ENCODE data around the gene DNAJB8. TPM values are rescaled to one million over a fixed set of nuclear protein-coding genes. Genes with fewer than 3 reads are reported as not detected.

Gene DNAJB8
- total and polyA plus RNA-seq, 5 donors: not detected

- no peak for DNase-seq
- no peak for ATAC-seq
- Histone ChIP-seq H3K27ac (ENCODE audit: low read length) (no peak overlapping the region), H3K9me3 (ENCODE audit: control insufficient read depth, low read length) (no peaks in the 10 kb centered on the region), H3K4me1 (ENCODE audit: control insufficient read depth, insufficient read depth, low read length) (no peaks in the 10 kb centered on the region), H3K27me3 (ENCODE audit: control insufficient read depth, insufficient read depth) (no peaks in the 10 kb centered on the region), H3K4me3 (ENCODE audit: low read length) (no peak overlapping the region)
- intact Hi-C loops (cut with DNase I): no loop called here
- WGBS: 75% methylated on average over 7 of the region's 7 CpGs
Observed at GRCh38 chr3:128442070-128442469, 24.6 kb downstream of the DNAJB8 start.

DNA sequence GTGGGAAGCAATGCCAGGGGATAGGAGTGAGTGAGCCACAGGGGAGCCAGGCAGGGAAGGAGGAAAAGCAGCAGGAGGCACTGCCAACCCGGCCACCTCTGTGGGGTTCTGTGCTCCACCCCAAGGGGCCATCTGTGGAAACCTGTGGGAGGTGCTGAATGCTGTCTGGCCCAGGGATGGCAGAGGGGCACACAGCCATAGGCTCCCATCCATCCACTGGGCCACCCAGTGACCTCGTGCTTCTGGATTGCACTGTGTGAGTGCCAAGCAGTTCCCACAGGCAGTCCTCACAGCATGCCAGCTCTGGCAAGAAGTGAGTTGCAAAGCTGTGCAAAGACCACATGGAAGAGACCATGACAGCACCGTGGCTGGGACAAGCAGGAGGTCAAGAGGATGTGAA, 27.5 kb downstream of the DNAJB8 start:
- no peaks in the 10 kb centered on the region for H3K4me1 ChIP-seq (ENCODE audit: control insufficient read depth, insufficient read depth, low read length)
- WGBS: 45% methylated on average over 3 of the region's 3 CpGs
- H3K27me3 ChIP-seq (ENCODE audit: control insufficient read depth, insufficient read depth): no peaks in the 10 kb centered on the region
- no peak overlapping the region for H3K27ac ChIP-seq (ENCODE audit: low read length)
- intact Hi-C loops (cut with DNase I): no loop called here
- ATAC-seq: peak; percentile 35 to 46
- no peak for DNase-seq
- H3K9me3 ChIP-seq (ENCODE audit: control insufficient read depth, low read length): no peaks in the 10 kb centered on the region
- H3K4me3 ChIP-seq (ENCODE audit: low read length): no peak overlapping the region

DNA sequence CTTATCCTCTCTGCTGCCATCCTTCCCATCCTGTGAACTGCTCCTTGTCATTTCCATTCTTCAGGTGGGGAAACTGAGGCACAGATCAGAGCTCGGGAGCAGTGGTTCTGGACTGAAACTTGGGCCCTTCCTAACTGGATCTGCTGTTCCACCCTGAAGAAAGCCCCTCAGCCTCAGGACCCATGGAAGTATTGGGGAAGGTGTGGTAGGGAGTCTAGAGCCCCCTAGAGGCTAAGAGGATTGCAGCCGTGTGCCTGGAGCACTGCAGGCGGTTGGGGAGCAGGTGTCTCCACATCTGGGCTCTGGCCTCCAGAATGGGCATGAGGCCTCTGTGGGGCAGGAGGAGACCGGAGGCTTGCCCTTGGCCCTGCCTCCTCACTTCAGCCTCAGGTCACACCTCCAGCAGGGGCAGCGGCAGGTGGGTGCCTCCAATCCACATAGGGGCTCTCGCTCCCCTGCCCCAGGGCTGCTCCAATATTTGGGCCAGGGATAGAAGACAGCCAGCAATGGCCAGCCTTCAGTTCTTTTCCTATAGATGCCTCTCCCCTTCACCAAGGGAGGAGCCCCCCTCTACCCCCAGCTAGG, 28.1 kb downstream of the DNAJB8 start:
- Histone ChIP-seq H3K27ac (ENCODE audit: low read length) (no peak overlapping the region), H3K4me3 (ENCODE audit: low read length) (no peak overlapping the region), H3K27me3 (ENCODE audit: control insufficient read depth, insufficient read depth) (no peaks in the 10 kb centered on the region), H3K4me1 (ENCODE audit: control insufficient read depth, insufficient read depth, low read length) (no peaks in the 10 kb centered on the region), H3K9me3 (ENCODE audit: control insufficient read depth, low read length) (no peaks in the 10 kb centered on the region)
- no peak for DNase-seq
- ATAC-seq: no peak
- WGBS: 65% methylated on average over 6 of the region's 6 CpGs
- intact Hi-C loops (cut with DNase I): no loop called here

GRCh38 chr3:128436214-128436613, 30.5 kb downstream of the DNAJB8 start:
- DNase-seq (no peak), ATAC-seq (no peak)
- H3K9me3 ChIP-seq (ENCODE audit: control insufficient read depth, low read length): no peaks in the 10 kb centered on the region
- WGBS: 88% methylated on average over 3 of the region's 3 CpGs
- no peak overlapping the region for H3K4me3 ChIP-seq (ENCODE audit: low read length)
- intact Hi-C loops (cut with DNase I): no loop called here
- H3K27ac ChIP-seq (ENCODE audit: low read length): no peak overlapping the region
- H3K27me3 ChIP-seq (ENCODE audit: control insufficient read depth, insufficient read depth): no peaks in the 10 kb centered on the region
- H3K4me1 ChIP-seq (ENCODE audit: control insufficient read depth, insufficient read depth, low read length): no peaks in the 10 kb centered on the region

- Histone ChIP-seq H3K27me3 (ENCODE audit: control insufficient read depth, insufficient read depth) (no peaks in the 10 kb centered on the region), H3K9me3 (ENCODE audit: control insufficient read depth, low read length) (no peaks in the 10 kb centered on the region), H3K4me1 (ENCODE audit: control insufficient read depth, insufficient read depth, low read length) (no peaks in the 10 kb centered on the region), H3K4me3 (ENCODE audit: low read length) (no peak overlapping the region), H3K27ac (ENCODE audit: low read length) (no peak overlapping the region)
- DNase-seq: no peak
- intact Hi-C loops (cut with DNase I): no loop called here
- 93% methylated on average over 5 of the region's 5 CpGs for WGBS
- ATAC-seq: no peak
Observed at GRCh38 chr3:128435561-128435960, 31.1 kb downstream of the DNAJB8 start.

GRCh38 chr3:128435058-128435457, 31.6 kb downstream of the DNAJB8 start:
- Histone ChIP-seq H3K27ac (ENCODE audit: low read length) (no peak overlapping the region), H3K4me3 (ENCODE audit: low read length) (no peak overlapping the region), H3K27me3 (ENCODE audit: control insufficient read depth, insufficient read depth) (no peaks in the 10 kb centered on the region), H3K9me3 (ENCODE audit: control insufficient read depth, low read length) (no peaks in the 10 kb centered on the region), H3K4me1 (ENCODE audit: control insufficient read depth, insufficient read depth, low read length) (no peaks in the 10 kb centered on the region)
- WGBS: 88% methylated on average over 6 of the region's 6 CpGs
- intact Hi-C loops (cut with DNase I): no loop called here
- ATAC-seq: no peak
- no peak for DNase-seq

GRCh38 chr3:128434524-128434923, 32.2 kb downstream of the DNAJB8 start:
- no peaks in the 10 kb centered on the region for H3K9me3 ChIP-seq (ENCODE audit: control insufficient read depth, low read length)
- intact Hi-C loops (cut with DNase I): no loop called here
- no peaks in the 10 kb centered on the region for H3K27me3 ChIP-seq (ENCODE audit: control insufficient read depth, insufficient read depth)
- H3K4me3 ChIP-seq (ENCODE audit: low read length): no peak overlapping the region
- DNase-seq: no peak
- ATAC-seq: no peak
- 93% methylated on average over 2 of the region's 2 CpGs for WGBS
- H3K4me1 ChIP-seq (ENCODE audit: control insufficient read depth, insufficient read depth, low read length): no peaks in the 10 kb centered on the region
- H3K27ac ChIP-seq (ENCODE audit: low read length): no peak overlapping the region

- 64% methylated on average over 2 of the region's 2 CpGs for WGBS
- DNase-seq: no peak
- H3K27me3 ChIP-seq (ENCODE audit: control insufficient read depth, insufficient read depth): no peaks in the 10 kb centered on the region
Observed at GRCh38 chr3:128433837-128434165, 32.9 kb downstream of the DNAJB8 start.

GRCh38 chr3:128432971-128433836, 33.5 kb downstream of the DNAJB8 start:
- Histone ChIP-seq H3K4me3 (ENCODE audit: low read length) (peak overlapping the region; percentile 48), H3K27ac (ENCODE audit: low read length) (no peak overlapping the region), H3K9me3 (ENCODE audit: control insufficient read depth, low read length) (no peaks in the 10 kb centered on the region), H3K27me3 (ENCODE audit: control insufficient read depth, insufficient read depth) (no peaks in the 10 kb centered on the region), H3K4me1 (ENCODE audit: control insufficient read depth, insufficient read depth, low read length) (no peaks in the 10 kb centered on the region)
- 14% methylated on average over 53 of the region's 53 CpGs for WGBS
- intact Hi-C loops (cut with DNase I): no loop called here
- no peak for DNase-seq
- peak in 1 of 2 donors; percentile 47 for ATAC-seq

More at GRCh38 chr3:128433837-128434165, 32.9 kb downstream of the DNAJB8 start:
- no peak overlapping the region for H3K4me3 ChIP-seq (ENCODE audit: low read length)
- ATAC-seq: no peak
- H3K9me3 ChIP-seq (ENCODE audit: control insufficient read depth, low read length): no peaks in the 10 kb centered on the region
- no peaks in the 10 kb centered on the region for H3K4me1 ChIP-seq (ENCODE audit: control insufficient read depth, insufficient read depth, low read length)
- intact Hi-C loops (cut with DNase I): no loop called here
- no peak overlapping the region for H3K27ac ChIP-seq (ENCODE audit: low read length)

- 4% methylated on average over 43 of the region's 43 CpGs for WGBS
- ATAC-seq (peak in 1 of 2 donors; percentile 11), DNase-seq (no peak)
- H3K9me3 ChIP-seq (ENCODE audit: control insufficient read depth, low read length): no peaks in the 10 kb centered on the region
- H3K27ac ChIP-seq (ENCODE audit: low read length): no peak overlapping the region
- intact Hi-C loops (cut with DNase I): no loop called here
- no peaks in the 10 kb centered on the region for H3K27me3 ChIP-seq (ENCODE audit: control insufficient read depth, insufficient read depth)
- H3K4me3 ChIP-seq (ENCODE audit: low read length): peak overlapping the region; percentile 48
- H3K4me1 ChIP-seq (ENCODE audit: control insufficient read depth, insufficient read depth, low read length): no peaks in the 10 kb centered on the region
Observed at GRCh38 chr3:128432301-128432970, 34.3 kb downstream of the DNAJB8 start.

DNA sequence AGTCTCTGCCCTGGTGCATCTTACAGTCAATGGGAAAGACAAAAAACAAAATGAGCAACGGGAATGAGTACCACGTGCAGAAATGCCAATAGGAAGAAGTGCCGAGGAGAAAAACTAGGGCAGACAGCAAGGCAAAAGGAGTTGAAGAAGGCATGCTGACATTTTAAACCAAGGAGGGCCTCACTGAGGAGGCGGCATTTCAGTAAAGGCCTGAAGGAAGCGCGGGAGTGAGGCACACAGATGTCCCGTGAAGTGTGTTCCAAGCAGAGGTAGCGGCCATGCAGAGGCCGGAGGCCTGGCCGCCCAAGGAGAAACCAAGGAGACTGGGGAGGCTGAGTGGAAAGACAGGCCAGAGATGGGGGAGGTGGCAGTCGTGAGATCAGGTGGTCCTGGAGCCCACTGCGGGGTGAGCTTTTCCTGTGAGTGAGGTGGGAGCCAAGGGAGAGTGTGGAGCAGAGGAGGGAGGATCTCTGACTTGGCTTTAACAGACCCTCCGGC, 34.8 kb downstream of the DNAJB8 start:
- no peak overlapping the region for H3K4me3 ChIP-seq (ENCODE audit: low read length)
- H3K27ac ChIP-seq (ENCODE audit: low read length): no peak overlapping the region
- intact Hi-C loops (cut with DNase I): no loop called here
- 66% methylated on average over 13 of the region's 13 CpGs for WGBS
- ATAC-seq (no peak), DNase-seq (no peak)
- H3K27me3 ChIP-seq (ENCODE audit: control insufficient read depth, insufficient read depth): no peaks in the 10 kb centered on the region
- H3K9me3 ChIP-seq (ENCODE audit: control insufficient read depth, low read length): no peaks in the 10 kb centered on the region
- no peaks in the 10 kb centered on the region for H3K4me1 ChIP-seq (ENCODE audit: control insufficient read depth, insufficient read depth, low read length)

Data from right cardiac atrium (tissue), 5 donors.